ENCODE data around the gene UBL7.

GRCh38 chr15:74428442-74428787, 32.5 kb downstream of the UBL7 start:
- TF ChIP-seq CTCF (IDR thresholded peaks at IDR 0.05; ENCODE audit: poor library complexity) = no peak
- no peak for TF ChIP-seq EZH2 (IDR thresholded peaks at IDR 0.05; ENCODE audit: borderline replicate concordance)
